ENCODE results near the gene OR2AT4.

DNA sequence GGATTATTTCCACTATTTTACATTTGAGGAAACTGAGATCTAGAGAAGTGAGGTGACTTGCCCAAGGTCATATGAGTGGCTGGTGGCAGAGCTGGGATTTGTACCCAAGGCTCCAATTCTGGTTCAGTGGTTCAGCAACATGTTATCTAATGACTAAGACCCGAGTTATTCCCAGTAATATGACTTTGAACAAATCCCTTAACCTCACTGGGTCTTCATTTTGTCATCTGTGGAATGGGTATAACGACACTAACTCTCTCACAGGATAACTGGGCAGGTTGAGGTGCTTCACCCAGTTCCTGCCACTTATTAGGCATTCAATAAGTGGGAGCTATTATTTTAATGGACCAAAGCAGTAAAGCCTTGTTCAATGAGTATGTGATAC lies 489 bp upstream of the OR2AT4 start:
- TF ChIP-seq POLR2A (IDR thresholded peaks at IDR 0.05; ENCODE audit: extremely low read depth, insufficient read length), result no peak
- TF ChIP-seq, protein P1, sequence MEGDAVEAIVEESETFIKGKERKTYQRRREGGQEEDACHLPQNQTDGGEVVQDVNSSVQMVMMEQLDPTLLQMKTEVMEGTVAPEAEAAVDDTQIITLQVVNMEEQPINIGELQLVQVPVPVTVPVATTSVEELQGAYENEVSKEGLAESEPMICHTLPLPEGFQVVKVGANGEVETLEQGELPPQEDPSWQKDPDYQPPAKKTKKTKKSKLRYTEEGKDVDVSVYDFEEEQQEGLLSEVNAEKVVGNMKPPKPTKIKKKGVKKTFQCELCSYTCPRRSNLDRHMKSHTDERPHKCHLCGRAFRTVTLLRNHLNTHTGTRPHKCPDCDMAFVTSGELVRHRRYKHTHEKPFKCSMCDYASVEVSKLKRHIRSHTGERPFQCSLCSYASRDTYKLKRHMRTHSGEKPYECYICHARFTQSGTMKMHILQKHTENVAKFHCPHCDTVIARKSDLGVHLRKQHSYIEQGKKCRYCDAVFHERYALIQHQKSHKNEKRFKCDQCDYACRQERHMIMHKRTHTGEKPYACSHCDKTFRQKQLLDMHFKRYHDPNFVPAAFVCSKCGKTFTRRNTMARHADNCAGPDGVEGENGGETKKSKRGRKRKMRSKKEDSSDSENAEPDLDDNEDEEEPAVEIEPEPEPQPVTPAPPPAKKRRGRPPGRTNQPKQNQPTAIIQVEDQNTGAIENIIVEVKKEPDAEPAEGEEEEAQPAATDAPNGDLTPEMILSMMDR (IDR thresholded peaks at IDR 0.05; ENCODE audit: low read depth, low read length), result no peak

All from NB4 (cell line).